Natural killer cell (primary cell): ENCODE results near the gene HMGB2. TPM values are rescaled to one million over a fixed set of nuclear protein-coding genes. Genes with fewer than 3 reads are reported as not detected.

Source experiments
- ATAC-seq, 3 donors: fragments of 150-1000 bp in 2 of 3; fragments of 200-7000 bp in 1 of 3; cut with Tn5 transposase; 1 replicate in 1 of 3; 2 replicates in 2 of 3; pipeline ENCODE4 v1.10.0; 2021; ENCODE audit warnings: mild to moderate bottlenecking in 2 of 3, moderate library complexity in 2 of 3
- DNase-seq, 2 donors: peaks; one replicate each; pipeline versions ENCODE4 v3.0.0 to v3.0.0-alpha.2; 2013 to 2021; ENCODE audit warnings: mixed read lengths in 1 of 2
- H3K27ac ChIP-seq: one replicate; pipeline ENCODE4 v1.5.1; 2013; ENCODE audit warnings: mild to moderate bottlenecking, low read length
- H3K27me3 ChIP-seq: one replicate; pipeline ENCODE4 v1.6.1; 2013; ENCODE audit warnings: low read length; ENCODE audit not compliant: control insufficient read depth, insufficient read depth
- H3K36me3 ChIP-seq: one replicate; pipeline ENCODE4 v1.6.1; 2013; ENCODE audit warnings: low read length; ENCODE audit not compliant: control insufficient read depth, insufficient read depth
- H3K4me1 ChIP-seq: one replicate; pipeline ENCODE4 v1.6.1; 2013; ENCODE audit warnings: low read length; ENCODE audit not compliant: control insufficient read depth, insufficient read depth
- H3K4me3 ChIP-seq: one replicate; pipeline ENCODE4 v1.5.1; 2013; ENCODE audit warnings: low read length
- H3K9me3 ChIP-seq: one replicate; pipeline ENCODE4 v1.6.1; 2013; ENCODE audit warnings: low read length; ENCODE audit not compliant: control insufficient read depth, insufficient read depth
- H3K27ac Mint-ChIP-seq, 2 donors: one replicate each; pipeline ENCODE4 v1.8.0; 2022; ENCODE audit warnings: mild to moderate bottlenecking in 2 of 2, mixed read lengths in 2 of 2, moderate library complexity in 1 of 2
- H3K27me3 Mint-ChIP-seq, 2 donors: one replicate each; pipeline ENCODE4 v1.8.0; 2022; ENCODE audit warnings: low read depth in 2 of 2, mixed read lengths in 2 of 2
- H3K36me3 Mint-ChIP-seq: one replicate; pipeline ENCODE4 v1.8.0; 2022; ENCODE audit warnings: mixed read lengths
- H3K4me1 Mint-ChIP-seq, 2 donors: one replicate each; pipeline ENCODE4 v1.8.0; 2022; ENCODE audit warnings: mixed read lengths in 2 of 2
- H3K4me3 Mint-ChIP-seq: one replicate; pipeline ENCODE4 v1.8.0; 2022; ENCODE audit warnings: mild to moderate bottlenecking, moderate library complexity, mixed read lengths
- H3K9me3 Mint-ChIP-seq, 2 donors: one replicate each; pipeline ENCODE4 v1.8.0; 2022; ENCODE audit warnings: mixed read lengths in 2 of 2
- WGBS: methylation state at CpG from one replicate; pipeline ENCODE4 v1.1.7; 2013; ENCODE audit warnings: missing lambda C conversion rate; ENCODE audit not compliant: insufficient coverage; 5-methylcytosine and 5-hydroxymethylcytosine counted together
- intact Hi-C: fragments of 100-400 bp; cut with micrococcal nuclease; formaldehyde crosslinking; loops from one replicate; pipeline ENCODE4 v1.14.2; 2022
- total RNA-seq, 4 donors: library from RNA; stranded (reverse); fragments of 120-200 nt in 1 of 4; gene quantifications; one replicate each; pipeline versions ENCODE4 v1.2.3 to v1.2.4, GENCODE V29; 2013 to 2022
- TF ChIP-seq, protein P1 (sequence below): fragments of 200-600 bp; IDR thresholded peaks from one replicate; pipeline ENCODE4 v1.8.0; 2022; ENCODE audit warnings: antibody characterized with exemption

The HMGB2 gene
- total RNA-seq, 3 donors from 2014 or later (not counting 1 experiment from before 2014, with no cell fraction given), result 145 to 214 (median 151) TPM

DNA sequence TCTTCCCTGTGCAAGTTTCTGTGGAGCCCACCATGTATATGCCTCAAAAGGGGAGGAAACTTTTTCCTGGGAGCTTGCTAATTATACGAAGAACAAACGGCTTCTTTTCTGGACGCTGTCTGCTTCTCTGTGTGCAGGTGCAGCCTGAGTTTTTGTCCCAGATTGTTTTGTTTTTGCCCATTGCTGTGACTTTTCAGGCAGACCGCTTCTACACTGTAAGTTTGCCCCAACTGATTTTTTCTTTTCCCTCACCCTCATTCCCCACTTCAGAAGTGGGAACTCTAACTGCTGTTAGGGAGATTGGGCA lies 51.9 kb downstream of the HMGB2 start:
- Histone ChIP-seq H3K27ac (no peak overlapping the region), H3K9me3 (peaks cover 22% of the 10 kb centered on the region), H3K27me3 (no peaks in the 10 kb centered on the region), H3K4me1 (no peaks in the 10 kb centered on the region), H3K4me3 (no peak overlapping the region), H3K36me3 (no peaks in the 10 kb centered on the region)
- peaks cover 19% of the 10 kb centered on the region for H3K36me3 Mint-ChIP-seq
- H3K4me3 Mint-ChIP-seq, result no peak overlapping the region
- H3K4me1 Mint-ChIP-seq, result peaks cover 7 to 18% of the 10 kb centered on the region in 2 donors
- no peak for ATAC-seq
- H3K27me3 Mint-ChIP-seq, result no peaks in the 10 kb centered on the region
- no peak for DNase-seq
- intact Hi-C loops, result no loop called here
- H3K9me3 Mint-ChIP-seq, result peaks cover 0 to 4% of the 10 kb centered on the region in 2 donors
- H3K27ac Mint-ChIP-seq, result no peak overlapping the region
- 88% methylated on average over 4 of the region's 4 CpGs for WGBS
- TF ChIP-seq, protein P1, sequence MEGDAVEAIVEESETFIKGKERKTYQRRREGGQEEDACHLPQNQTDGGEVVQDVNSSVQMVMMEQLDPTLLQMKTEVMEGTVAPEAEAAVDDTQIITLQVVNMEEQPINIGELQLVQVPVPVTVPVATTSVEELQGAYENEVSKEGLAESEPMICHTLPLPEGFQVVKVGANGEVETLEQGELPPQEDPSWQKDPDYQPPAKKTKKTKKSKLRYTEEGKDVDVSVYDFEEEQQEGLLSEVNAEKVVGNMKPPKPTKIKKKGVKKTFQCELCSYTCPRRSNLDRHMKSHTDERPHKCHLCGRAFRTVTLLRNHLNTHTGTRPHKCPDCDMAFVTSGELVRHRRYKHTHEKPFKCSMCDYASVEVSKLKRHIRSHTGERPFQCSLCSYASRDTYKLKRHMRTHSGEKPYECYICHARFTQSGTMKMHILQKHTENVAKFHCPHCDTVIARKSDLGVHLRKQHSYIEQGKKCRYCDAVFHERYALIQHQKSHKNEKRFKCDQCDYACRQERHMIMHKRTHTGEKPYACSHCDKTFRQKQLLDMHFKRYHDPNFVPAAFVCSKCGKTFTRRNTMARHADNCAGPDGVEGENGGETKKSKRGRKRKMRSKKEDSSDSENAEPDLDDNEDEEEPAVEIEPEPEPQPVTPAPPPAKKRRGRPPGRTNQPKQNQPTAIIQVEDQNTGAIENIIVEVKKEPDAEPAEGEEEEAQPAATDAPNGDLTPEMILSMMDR, result no peak

DNA sequence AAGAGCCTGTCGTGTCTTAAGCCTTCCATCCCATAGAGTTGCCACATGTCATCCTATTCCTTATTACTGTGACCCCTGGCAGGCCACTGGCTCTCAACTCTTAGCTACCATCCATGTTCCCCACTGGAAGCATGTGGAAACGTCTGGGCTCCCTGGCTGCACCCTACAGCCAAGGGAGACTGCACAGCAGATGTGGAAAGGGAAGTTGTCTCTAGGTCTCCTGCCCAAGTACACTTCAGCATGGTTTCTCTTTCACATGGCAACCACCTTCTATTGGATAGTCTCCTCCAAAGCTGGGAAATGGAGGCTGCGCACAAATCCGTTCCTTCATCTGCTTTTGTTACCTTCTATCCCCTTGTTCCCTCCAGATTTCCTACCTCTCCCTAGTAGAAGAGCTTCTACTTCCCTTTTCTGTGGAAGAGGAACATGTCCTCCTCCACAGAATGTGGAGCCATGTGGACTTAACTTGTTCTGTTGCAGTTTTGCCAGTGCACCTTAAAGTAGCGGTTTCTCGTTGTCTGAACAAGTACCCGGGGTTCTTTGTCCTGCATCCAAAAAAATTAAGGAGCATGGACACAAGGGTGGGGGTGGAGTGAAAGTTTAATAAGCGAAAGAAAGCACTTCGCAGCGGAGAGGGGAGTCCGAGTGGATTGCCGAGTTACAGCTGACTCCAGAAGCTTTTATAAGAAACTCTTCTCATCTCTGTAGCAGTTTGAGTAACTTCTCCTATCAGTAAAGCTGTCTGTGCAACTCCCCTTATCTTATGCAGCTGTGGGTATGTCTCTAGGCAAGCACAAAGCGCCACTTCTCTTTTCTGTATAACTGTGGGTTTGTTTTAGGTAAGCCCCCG lies 52.5 kb downstream of the HMGB2 start:
- no peak overlapping the region for H3K4me3 Mint-ChIP-seq
- no peaks in the 10 kb centered on the region for H3K36me3 ChIP-seq
- H3K27ac Mint-ChIP-seq, result no peak overlapping the region
- no peaks in the 10 kb centered on the region for H3K27me3 ChIP-seq
- H3K9me3 ChIP-seq, result peaks cover 20% of the 10 kb centered on the region
- TF ChIP-seq, protein P1, result no peak
- H3K27ac ChIP-seq, result no peak overlapping the region
- intact Hi-C loops, result no loop called here
- H3K36me3 Mint-ChIP-seq, result peaks cover 19% of the 10 kb centered on the region
- peak in 1 of 3 donors; percentile 46 for ATAC-seq
- no peak overlapping the region for H3K4me3 ChIP-seq
- H3K27me3 Mint-ChIP-seq, result no peaks in the 10 kb centered on the region
- H3K4me1 ChIP-seq, result no peaks in the 10 kb centered on the region
- DNase-seq, result no peak
- WGBS, result 91% methylated on average over 14 of the region's 14 CpGs
- H3K4me1 Mint-ChIP-seq, result peaks cover 8 to 19% of the 10 kb centered on the region in 2 donors
- H3K9me3 Mint-ChIP-seq, result peaks cover 0 to 4% of the 10 kb centered on the region in 2 donors

Other genes with a start within 250 kb of the HMGB2 start
- 10 to 100 TPM; 10.9 to 20.8 (median 15.6) TPM for gene GALNT7, start 165.5 kb downstream of the HMGB2 start, total RNA-seq
- gene SAP30, start 36.6 kb upstream of the HMGB2 start, total RNA-seq, result 1 to 10 TPM; 2.6 to 9.1 (median 3.1) TPM
- gene SCRG1, start 64.8 kb upstream of the HMGB2 start, total RNA-seq, result not detected
- not detected for gene HAND2, start 195.9 kb upstream of the HMGB2 start, total RNA-seq